HG02798 (cell line): ENCODE measurements around the gene ELFN1.

Experiments used
- ATAC-seq: cut with Tn5 transposase; IDR thresholded peaks from one replicate; pipeline ENCODE4 v1.9.1; 2021; ENCODE audit warnings: mild to moderate bottlenecking; ENCODE audit not compliant: unreplicated experiment, poor library complexity

ELFN1 gene

DNA sequence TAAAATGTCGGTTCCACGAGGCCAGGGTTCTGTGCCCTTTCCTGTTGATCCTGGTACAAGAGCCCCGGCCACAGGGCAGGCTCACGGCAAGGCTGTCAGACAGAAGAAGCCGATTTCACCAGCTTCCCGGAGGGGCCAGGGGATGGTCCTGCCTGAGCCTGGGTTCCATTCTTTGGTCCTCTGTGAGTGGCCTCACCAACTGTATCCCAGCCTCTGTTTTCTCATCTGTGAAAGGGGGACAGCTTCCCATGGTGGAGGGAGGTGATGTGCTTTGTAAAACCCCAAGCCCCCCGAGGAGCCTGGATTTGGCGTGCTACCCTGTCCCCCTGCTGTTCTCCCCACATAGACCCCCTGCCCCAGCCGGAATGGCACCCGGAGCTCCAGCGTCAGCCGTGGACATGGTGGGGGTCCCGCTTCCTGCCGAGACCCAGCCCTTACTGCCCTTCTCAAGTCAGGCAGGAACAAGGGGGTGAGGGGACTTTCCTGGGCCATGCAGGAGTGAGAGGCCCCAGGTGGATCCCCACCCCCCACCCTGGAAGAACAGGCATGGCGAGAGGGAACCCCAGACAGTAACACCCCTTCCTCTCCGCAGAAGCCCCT lies 28.3 kb upstream of the ELFN1 start:
- ATAC-seq: no peak

DNA sequence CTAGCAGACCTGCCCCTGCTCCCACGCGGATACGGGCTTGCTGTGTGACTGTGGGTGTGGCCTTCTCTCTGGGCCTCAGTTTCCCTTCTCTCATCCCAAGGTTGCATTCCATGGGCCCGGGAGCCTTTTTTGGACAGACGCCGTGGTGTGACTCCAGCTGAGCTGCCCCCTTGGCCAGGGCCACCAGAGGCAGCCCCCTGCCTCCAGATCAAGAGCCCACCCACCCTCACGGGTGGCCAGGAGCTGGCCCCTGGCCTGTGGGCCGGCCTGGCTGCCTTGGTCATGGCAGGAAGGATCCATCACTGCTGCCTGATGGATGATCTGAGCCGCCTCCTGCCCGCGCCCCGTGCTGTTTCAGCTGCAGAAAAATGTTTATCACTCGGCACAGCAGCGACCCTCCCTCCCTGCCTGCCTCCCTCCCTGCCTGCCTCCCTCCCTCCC lies 27.8 kb upstream of the ELFN1 start:
- ATAC-seq: no peak

DNA sequence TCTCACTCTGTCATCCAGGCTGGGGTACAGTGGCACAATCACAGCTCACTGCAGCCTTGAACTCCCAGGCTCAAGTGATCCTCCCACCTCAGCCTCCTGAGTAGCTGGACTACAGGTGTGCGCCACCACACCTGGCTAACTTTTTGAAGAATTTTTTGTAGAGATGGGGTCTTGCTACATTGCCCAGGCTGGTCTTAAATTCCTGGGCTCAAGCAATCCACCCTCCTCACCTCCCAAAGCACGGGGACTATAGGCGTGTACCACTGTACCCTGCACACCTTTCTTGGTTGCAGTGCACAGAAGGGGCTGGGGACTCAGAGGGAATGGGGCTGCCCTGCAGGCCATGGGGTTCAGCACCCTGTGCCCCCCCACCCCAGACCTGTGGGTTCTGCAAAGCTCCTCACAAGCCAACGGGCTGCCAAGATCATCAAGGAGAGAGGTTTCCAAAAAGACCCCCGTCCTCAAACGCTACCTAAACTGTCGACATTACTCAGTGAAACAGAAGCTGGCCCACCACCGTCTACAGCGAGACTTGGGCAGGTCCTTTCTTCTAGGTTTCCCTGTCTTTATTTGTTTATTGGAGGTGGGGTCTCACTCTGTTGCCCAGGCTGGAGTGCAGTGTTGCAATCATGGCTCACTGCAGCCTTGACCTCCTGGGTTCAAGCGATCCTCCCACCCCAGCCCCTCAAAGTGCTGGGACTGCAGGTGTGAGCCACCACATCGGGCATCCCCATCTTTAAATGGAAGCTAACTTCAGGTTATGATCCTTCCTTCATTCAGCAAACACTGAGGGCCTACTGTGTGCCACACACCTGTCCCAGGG lies 26.6 kb upstream of the ELFN1 start:
- no peak for ATAC-seq

DNA sequence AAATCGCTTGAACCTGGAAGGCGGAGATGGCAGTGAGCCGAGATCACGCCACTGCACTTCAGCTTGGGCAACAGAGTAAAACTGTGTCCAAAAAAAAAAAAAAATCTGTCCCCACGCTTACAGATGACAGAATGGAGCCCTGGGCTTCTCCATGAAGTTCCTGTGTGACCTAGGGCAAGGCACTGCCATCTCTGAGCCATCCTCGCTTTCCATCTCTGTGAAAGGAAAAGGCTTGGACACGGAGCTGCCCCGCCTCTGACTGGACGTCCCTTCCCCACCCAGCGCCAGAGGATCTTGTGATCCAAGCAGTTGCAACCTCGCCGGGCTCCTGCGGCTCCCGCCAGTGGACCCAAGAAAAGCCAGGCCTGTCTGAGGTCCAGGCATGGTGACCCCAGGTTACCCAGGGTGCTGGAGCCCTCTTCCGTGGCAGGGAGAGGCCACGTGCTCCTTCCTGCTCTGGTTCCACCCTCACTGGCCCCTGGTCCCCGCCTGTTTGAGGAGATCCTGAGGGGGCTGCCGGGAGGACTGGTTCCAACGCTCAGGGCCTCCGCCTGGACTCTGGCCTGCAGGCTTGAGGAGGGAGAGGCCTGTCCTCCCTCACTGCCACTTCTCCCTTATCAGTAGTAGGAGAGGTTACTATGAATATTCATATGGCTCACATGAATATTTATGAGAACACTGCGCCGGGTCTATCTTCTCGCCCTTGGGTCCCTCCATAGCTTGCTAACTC lies 25.6 kb upstream of the ELFN1 start:
- no peak for ATAC-seq

DNA sequence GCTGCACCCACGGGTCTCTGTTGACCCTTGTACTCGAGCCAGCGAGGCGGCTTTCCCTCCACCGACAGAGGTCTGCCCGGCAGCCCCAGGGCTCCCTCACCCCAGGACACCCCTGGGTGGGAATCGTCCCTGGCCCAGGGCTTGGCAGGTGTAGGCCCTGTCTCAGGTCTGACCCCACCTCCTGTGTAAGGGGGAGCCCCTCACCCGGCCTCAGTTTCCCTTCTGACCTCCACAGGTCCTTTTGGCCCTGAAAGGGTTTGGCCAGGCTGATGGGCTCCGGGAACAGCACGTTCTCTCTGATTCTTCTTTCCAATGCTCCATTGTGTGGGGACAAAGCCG lies 25.0 kb upstream of the ELFN1 start:
- no peak for ATAC-seq

DNA sequence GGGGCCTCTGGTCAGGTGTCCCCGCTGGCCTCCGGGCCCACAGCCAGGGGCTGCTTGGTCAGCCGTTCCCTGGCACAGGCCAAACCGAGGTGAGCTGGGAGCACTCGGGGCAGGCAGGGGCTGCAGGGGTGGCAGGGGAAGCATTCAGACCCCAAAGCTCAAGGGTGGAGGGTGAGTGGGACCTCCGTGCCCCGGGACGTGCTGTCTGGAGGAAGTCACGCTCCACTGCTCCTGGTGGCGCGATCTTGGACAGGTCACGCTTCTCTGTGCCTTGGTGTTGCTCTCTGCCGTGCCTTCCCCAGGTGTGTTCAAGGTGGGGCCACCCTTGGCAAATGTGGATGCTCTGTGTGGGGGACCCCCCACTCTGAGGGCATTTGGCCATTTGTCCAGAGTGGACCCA lies 24.6 kb upstream of the ELFN1 start:
- ATAC-seq: no peak

DNA sequence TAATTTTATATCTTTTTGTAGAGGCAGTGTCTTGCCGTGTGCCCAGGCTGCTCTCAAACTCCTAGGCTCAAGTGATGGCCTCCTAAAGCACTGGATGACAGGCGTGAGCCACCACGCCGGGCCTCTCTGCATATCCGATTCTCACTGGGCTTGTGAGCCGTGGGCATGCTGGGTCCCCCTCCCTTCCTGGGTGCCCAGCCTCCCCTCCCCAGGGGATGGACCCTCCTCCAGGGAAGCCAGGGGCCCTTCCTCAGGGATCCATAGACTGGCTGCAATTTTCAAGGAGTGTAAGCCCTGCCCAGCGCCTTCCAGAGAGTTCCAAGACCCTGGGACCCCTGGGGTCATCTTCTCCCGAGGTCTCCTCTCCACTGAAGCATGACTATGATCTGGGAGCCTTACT lies 23.7 kb upstream of the ELFN1 start:
- ATAC-seq: no peak

DNA sequence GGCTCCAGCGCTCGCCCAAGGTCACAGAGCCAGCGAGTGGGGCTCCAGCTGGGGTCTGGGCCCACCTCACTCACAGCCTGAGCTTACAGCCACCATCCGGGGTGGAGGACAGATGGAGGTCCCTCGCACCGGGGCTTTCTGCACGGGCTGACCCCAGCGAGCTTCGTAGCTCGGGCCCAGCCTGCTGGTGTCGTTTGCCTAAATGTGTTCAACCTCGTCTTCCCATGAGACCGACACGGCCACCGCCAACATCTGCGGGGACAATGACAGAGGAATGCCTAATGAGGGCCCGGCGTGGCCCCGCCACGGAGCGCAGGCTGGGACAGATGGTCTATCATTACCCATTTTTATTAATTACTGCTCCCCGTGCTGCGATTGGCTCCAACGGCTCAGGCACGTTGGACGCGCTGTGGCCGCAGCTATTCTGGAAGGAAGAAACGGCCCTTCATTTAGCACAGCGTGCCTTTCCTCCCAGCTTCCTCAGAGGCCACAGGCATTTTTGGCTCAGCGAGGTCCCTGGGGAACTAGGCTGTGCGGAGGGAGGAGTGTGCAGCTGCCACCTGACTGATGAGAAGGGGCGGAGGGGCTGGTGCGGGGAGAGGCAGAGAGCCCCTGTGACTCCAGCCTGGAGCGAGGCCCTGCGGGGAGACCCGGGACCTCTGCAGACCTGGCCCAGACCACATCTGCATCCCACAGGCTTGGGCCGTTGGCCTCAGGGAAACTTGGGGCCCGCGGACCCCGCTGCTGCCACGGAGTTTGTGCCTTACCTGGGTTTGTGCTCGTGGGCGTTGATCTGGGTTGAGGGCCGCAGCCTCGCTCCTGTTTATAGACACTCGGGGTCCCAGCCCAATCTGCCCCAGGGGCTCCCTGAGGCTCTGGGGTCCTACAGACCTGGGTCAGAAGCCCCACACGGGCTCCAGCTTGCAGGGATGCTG lies 22.9 kb upstream of the ELFN1 start:
- ATAC-seq: no peak

DNA sequence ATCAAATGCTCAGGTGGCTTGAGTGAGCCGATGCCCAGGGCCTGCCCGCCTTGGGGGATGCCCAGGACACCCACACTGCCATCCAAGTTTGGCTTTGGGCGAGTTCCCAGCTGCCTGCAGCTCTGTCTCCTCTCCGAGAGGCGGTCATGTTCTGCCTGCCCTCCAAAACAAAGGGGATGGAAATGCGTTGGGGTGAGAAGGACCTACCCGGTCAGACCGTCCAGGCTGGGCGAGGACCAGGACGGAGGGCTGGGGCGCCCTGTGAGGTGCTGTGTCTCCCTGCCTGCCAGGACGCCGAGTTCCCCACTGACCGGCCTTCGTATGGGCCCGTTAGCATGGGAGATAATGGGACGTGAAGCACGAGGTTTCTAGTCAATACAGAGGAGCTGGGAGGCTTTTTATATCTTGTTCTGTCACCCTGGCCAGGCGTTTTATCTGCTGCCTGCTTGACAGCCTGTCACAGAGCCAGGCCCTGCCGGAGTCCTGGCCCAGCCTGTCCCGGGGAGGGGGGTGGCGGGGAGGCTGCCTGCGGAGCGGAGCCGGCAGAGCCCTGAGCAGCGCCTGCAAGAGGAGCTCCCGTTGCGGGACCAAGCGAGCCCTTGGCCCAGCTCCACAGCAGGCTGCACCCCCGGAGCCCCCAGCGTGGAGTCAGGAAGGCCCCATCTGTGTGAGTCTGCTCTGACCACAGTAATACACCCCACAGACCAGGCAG lies 22.0 kb upstream of the ELFN1 start:
- no peak for ATAC-seq

DNA sequence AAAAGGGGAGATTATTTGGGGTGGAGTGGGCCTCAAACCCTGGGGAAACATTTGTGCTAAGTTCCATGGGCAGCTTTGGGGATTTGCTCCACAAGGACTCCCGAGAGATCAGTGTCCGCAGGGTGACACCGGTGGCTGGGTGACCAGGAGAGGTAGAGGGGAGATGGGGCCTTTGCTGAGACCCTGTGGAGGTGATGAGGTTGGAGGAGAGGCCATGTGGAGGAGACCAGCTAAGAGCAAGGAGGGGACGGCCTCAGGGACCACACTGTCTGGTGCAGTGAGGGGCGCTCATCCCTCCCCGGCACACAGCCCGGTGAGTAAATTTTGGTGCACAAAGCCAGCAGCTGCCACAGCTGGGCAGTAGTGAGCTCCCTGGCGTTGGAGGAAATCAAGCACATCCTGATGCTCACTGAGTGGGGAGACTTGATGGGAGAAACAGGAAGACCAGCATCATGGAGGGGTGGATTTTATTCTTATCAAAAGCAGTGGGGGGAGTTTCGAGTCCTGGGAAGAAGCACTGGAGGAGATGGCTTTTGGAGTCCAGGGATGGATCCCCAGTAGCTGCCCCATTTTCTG lies 20.2 kb upstream of the ELFN1 start:
- no peak for ATAC-seq

DNA sequence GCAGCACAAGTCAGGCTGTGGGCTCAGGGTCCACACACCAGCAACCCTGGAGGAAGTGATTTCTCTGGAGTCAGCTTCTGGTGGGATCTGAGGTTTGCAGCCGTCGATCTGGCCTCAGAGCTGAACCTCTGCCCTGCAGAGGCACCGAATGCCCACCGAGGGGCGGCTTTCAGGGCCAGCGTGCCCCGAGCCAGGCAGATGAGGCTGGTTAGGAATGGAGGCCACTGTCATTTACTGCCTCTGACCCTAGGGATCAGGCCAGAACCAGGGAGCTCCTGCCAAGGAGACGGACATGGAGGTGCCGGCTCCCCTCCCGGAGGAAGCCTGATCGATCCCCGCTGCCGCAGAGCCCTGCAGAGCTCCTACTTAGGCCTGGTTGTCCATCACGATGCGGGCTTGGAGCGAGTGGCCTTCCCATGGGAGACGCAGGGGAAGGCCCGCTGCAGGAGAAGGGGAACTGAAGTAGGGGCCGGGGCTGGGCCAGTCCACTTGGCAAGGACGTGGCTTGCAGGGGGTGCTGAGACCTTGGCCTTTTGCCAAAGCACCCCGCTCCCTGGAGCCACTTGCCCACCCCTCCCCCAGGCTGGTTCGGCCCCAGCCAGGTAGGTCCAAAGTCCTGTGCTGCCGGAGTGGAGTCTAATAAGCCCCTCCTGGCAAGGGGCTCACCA lies 19.6 kb upstream of the ELFN1 start:
- ATAC-seq: no peak

DNA sequence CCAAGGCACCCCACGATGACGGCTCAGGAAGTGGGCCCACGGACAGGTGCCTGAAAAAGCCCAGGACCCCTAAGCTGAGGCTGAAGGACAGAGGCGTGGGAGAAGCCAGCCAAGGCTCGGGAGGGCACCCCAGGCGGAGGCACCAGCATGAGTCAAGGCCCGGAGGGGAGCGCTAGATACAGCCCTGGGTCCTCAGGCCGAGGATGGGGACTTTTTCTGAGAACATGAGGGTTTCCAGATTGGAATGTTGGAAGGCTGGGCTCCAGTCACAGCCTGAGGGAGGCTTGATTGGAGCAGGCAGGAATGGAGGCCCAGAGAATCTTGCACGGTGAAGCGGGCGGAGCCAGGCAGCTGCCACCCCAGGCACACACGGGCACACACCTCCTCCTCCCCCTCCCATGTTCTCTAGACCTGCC lies 19.0 kb upstream of the ELFN1 start:
- ATAC-seq: no peak

DNA sequence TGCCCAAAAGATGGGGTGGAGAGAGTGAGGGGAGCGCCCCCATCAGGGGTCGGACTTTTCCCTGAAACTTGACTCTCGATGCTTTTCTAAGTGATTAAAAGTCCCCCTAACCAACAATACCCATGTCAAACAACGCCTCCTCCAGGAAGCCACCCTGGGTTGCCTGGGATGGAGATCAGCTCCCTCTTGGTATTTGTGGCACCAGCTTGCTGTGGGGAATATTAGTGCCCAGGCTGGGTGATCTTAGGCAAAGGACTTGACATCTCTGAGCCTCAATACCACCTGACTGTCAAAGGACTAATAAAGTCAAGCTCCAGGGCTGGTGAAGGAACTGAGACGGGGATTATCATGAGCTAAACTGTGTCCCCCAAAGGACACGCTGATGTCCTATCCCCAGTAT lies 18.2 kb upstream of the ELFN1 start:
- ATAC-seq: no peak

DNA sequence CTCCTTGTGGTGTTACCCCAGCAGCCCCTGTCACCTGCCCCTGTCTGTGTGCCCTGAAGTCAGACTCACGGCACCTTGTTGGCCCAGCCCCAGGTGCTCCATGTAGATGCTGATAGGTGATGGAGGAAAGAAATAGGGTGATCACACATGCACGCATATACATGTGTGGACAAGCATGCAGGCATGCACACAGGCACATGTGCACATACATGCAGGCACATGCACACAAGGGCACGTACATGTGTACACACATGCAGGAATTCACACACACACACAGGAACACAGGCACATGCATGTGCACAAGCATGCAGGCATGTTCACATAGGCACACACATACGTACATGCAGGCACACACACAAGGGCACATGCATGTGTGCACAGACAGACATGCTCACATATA lies 16.6 kb upstream of the ELFN1 start:
- ATAC-seq: no peak

DNA sequence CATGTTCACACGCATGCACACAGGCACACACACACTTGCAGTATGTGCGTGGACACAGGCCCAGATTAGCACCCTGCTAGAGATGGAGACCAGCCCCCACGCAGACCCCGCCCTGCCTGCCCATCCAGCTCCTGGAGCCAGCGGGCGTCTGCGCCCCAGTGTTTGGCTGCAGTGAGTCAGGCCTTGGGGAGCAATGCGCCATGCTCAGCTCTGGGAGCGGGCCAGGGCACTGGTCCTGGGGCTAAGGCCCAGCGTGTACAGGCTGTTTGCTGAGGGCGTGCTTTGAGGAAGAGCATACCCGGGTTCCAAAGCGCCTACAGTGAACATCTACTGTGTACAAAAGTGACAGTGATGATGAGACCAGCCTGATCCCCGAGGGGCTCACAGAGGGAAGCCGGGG lies 16.0 kb upstream of the ELFN1 start:
- no peak for ATAC-seq

DNA sequence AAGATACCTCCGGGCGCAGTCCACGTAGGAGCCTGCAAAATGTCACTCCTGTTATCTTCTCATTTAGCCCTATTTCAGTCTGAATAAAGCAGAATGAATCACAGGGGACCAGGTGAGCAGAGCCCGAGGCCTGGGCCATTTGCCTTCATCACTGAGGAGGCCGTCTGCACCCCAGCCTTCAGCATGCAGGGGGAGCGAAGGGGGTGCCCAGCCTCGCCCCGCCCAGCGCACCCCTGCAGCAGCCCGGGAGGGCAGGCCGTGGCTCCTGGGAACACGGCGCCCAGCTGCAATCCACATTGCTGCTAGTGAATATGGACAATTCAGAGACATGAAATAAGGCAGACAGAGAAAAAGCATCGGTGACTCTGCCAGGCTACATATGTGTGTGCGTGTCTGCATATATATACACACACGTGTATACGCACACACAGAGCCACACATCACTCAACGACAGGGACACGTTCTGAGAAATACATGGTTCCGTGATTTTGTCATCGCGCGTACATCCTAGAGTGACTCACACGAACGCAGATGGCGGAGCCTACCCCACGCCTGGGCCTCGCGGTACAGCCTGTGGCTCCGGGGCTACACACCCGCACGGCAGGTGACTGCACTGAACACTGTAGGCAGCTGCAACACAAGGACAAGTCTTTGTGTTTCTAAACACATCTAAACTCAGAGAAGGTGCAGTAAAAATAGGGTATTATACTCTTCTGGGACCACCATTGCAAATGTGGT lies 15.2 kb upstream of the ELFN1 start:
- ATAC-seq: no peak

DNA sequence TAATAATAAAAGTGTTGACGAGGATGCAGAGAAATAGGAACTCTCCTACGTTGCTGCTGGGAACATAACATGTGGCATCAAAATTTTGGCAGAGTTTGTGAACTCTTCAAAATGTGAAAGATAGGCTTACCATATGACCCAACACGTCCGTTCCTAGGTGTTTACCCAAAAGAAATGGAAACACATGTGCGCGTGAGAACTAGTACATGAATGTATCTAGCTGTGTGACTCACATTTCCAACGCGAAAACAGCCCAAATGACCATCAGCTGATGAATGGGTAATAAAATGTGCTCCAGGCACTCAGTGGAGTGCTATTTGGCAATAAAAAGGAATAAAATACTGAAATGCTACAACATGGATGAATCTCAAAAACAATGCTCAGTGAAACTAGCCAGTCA lies 10.4 kb upstream of the ELFN1 start:
- no peak for ATAC-seq

DNA sequence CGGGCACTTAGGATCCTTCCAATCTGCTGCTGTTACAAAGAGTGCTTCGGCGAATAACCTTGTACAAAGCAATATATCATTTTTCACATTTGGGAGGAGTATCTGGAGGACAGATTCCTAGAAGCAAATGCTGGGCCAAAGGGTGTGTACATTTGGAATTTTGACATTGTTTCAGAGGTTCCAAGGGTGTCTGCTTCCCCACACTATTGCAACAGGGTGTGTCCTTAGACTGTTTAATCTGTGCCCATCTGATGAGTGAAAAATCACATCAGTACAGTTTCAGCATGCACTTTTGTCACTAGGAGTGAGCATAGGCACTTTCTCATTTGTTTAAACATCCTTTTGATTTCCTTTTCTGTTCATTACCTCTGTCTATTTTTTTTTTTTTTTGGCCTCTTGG lies 8.6 kb upstream of the ELFN1 start:
- ATAC-seq: no peak
